DOHH2 (cell line): ENCODE results near the gene DPP10.

Source experiments
- EZH2phosphoT487 ChIP-seq: fragments of 200-600 bp; sonication (generic); IDR thresholded peaks from 2 replicates; pipeline ENCODE4 v1.6.1; 2017; ENCODE audit warnings: borderline replicate concordance, mild to moderate bottlenecking, antibody characterized with exemption, low read length, moderate library complexity, mixed read lengths
- TF ChIP-seq, protein P1 (sequence below): fragments of 200-600 bp; sonication (generic); IDR thresholded peaks from one replicate; pipeline ENCODE4 v1.5.1; 2014; ENCODE audit warnings: antibody characterized with exemption, mild to moderate bottlenecking, low read depth, low read length; ENCODE audit not compliant: poor library complexity, severe bottlenecking

DNA sequence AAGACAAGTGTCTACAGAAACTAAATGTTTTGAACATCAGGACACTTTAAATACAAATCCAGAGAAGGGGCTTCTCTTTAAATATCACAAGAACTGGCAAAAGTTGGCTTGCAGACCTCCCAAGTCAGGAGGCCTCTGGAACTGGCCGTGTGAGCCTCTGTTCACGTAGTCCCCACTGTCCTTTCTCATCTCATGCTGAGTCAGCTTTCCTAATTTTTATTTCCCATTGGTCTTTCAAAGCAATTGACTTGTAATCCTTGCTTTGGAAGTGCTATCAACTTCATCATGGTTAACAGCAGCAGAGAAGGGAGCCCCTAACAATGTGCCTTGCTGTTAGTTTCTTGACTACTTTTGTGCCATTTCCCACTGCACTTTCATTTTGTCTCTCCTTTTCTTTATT, 303.3 kb downstream of the DPP10 start:
- TF ChIP-seq, protein P1, sequence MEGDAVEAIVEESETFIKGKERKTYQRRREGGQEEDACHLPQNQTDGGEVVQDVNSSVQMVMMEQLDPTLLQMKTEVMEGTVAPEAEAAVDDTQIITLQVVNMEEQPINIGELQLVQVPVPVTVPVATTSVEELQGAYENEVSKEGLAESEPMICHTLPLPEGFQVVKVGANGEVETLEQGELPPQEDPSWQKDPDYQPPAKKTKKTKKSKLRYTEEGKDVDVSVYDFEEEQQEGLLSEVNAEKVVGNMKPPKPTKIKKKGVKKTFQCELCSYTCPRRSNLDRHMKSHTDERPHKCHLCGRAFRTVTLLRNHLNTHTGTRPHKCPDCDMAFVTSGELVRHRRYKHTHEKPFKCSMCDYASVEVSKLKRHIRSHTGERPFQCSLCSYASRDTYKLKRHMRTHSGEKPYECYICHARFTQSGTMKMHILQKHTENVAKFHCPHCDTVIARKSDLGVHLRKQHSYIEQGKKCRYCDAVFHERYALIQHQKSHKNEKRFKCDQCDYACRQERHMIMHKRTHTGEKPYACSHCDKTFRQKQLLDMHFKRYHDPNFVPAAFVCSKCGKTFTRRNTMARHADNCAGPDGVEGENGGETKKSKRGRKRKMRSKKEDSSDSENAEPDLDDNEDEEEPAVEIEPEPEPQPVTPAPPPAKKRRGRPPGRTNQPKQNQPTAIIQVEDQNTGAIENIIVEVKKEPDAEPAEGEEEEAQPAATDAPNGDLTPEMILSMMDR = no peak
- TF ChIP-seq EZH2phosphoT487 = no peak
